Measurements from ENCODE around the gene PCP4. TPM values are rescaled to one million over a fixed set of nuclear protein-coding genes. Genes with fewer than 3 reads are reported as not detected.

Gene PCP4
- total RNA-seq, 1 donor = not detected

DNA sequence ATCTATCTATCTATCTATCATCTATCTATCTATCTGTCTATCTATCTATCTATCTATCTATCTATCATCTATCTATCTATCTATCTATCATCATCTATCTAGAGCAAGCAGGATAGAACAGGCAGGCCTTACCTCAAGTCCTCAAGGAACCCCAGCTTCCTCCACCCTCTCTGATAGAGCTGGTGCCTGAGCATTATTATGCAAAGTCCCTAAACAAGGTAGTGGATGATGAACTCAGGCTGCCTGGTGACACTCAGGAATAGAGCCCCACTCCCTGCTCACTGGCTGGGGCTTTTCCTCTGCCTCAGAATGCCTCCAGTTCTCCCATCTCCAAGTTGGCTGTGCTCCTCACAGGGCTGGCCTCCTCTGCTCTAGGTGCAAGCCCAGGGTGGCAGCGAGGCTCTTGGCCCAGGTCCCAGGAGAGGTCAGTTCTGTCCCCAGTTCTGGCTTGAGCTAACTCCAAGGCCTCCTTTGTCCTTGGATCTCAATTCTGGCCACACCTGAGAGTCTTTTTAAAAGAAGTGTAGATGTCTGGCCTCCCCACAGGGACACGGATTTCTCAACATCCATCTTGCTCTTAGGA is 60.2 kb downstream of the PCP4 start:
- TF ChIP-seq, protein P1, sequence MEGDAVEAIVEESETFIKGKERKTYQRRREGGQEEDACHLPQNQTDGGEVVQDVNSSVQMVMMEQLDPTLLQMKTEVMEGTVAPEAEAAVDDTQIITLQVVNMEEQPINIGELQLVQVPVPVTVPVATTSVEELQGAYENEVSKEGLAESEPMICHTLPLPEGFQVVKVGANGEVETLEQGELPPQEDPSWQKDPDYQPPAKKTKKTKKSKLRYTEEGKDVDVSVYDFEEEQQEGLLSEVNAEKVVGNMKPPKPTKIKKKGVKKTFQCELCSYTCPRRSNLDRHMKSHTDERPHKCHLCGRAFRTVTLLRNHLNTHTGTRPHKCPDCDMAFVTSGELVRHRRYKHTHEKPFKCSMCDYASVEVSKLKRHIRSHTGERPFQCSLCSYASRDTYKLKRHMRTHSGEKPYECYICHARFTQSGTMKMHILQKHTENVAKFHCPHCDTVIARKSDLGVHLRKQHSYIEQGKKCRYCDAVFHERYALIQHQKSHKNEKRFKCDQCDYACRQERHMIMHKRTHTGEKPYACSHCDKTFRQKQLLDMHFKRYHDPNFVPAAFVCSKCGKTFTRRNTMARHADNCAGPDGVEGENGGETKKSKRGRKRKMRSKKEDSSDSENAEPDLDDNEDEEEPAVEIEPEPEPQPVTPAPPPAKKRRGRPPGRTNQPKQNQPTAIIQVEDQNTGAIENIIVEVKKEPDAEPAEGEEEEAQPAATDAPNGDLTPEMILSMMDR (IDR thresholded peaks at IDR 0.05; ENCODE audit: insufficient read depth, low read length) = no peak
- no peak overlapping the region for H3K4me3 ChIP-seq (ENCODE audit: low read depth, low read length)
- no peak for DNase-seq (ENCODE audit: low read depth)

DNA sequence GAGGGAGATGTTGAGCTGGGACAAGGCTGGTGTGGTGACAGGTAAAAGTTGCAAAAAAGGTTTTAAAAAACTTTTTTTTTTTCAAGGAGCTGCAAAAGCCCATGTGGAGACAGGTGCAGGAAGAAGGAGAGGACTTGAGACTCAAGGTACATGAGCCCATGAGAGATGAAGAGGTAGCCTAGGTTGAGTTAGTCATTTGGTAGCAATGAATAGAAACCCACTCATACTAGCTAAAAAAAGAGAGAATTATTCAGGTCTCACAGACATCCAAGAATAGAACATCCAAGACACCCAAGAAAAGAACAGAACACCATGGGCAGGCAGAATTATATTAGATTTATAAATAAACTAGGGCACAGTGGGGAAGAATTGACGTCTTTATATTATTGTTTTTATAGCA is 65.1 kb downstream of the PCP4 start:
- no peak for DNase-seq (ENCODE audit: low read depth)
- no peak overlapping the region for H3K4me3 ChIP-seq (ENCODE audit: low read depth, low read length)
- TF ChIP-seq, protein P1 (IDR thresholded peaks at IDR 0.05; ENCODE audit: insufficient read depth, low read length) = no peak

DNA sequence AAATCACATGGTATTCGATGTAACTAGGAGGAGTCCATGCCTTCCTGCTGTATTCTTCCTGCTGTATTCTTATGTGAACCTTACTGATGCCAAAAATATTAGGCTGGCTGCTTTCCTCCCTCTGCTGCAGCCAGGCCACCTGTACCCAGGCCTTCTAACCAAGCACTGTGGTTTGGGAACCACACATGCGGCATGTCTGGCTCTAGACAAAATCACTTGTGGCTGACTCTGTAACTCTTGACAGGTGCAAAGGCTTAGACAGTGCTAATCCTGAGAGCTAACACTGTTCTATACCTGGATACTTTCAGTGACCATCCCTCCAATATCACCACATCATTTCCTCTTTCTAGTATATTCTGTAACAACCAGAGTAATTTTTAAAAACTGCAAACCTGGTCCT is 67.7 kb downstream of the PCP4 start:
- no peak for DNase-seq (ENCODE audit: low read depth)
- TF ChIP-seq, protein P1 (IDR thresholded peaks at IDR 0.05; ENCODE audit: insufficient read depth, low read length) = no peak
- H3K4me3 ChIP-seq (ENCODE audit: low read depth, low read length) = no peak overlapping the region

DNA sequence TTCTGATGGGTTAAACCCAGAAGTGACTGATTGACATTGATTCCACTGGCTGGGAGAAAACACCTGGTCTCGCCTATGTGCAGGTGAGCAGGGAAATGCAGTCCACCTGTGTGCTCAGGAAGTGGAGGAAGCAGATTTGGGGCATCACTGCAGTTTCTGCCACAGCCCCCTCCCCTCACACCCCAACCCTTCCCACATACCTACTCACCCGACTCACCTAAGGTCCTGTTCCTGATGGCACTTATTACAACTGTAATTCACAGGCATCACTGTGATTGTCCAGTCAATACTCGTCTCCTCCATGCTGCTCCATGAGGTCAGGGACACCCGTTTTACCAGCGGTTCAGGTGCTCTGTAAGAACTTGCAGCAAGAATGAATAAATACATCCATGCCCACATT is 68.5 kb downstream of the PCP4 start:
- TF ChIP-seq, protein P1 (IDR thresholded peaks at IDR 0.05; ENCODE audit: insufficient read depth, low read length) = no peak

DNA sequence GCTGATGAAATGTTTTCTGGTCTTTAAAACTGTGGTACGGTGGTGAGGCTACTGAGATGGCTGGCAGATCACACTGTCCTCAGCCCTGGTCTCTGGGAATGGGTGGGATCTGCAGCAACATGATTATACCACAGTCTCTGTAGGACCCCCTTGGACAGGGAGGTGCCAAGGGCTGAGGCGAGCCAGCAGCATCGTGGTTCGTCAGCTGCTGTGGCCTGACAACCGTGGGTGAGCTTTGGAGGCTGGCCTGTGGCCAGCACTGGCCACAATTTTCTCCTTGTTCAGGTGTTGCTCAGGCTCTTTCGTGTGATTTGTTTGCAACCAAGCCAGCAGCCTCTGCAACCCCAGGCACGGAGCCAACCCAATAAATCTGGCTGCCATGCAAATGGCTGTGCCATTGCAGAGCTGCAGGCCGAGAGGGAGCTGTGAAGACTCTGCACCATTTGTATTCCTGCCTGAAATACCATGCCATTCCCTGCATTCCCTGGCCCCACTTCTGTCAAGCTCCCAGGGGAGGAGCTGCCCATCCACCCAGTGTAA is 70.9 kb downstream of the PCP4 start:
- TF ChIP-seq, protein P1 (IDR thresholded peaks at IDR 0.05; ENCODE audit: insufficient read depth, low read length) = no peak
- no peak for DNase-seq (ENCODE audit: low read depth)
- H3K4me3 ChIP-seq (ENCODE audit: low read depth, low read length) = no peak overlapping the region

More for the DNA sequence above, 68.5 kb downstream of the PCP4 start:
- DNase-seq (ENCODE audit: low read depth) = no peak
- no peak overlapping the region for H3K4me3 ChIP-seq (ENCODE audit: low read depth, low read length)

DNA sequence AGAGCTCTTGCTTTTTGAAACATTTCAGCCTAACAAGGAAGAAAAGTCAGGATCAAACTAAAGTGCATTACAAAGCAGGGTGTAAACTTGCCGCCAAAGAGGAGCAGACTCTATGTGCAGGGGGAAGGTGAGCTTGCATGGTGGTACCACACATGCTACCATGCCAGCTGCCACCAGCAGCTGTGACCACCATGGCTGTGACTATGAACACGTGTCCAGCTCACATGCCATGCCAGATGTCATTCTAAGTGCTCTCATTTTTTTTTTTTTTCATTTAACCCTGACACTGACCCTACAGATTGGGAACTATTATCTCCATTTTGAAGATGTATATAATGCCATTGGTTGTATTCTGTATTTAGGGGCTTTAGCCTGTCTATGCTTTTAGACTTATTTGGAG is 79.0 kb downstream of the PCP4 start:
- no peak for DNase-seq (ENCODE audit: low read depth)
- no peak overlapping the region for H3K4me3 ChIP-seq (ENCODE audit: low read depth, low read length)
- TF ChIP-seq, protein P1 (IDR thresholded peaks at IDR 0.05; ENCODE audit: insufficient read depth, low read length) = no peak

DNA sequence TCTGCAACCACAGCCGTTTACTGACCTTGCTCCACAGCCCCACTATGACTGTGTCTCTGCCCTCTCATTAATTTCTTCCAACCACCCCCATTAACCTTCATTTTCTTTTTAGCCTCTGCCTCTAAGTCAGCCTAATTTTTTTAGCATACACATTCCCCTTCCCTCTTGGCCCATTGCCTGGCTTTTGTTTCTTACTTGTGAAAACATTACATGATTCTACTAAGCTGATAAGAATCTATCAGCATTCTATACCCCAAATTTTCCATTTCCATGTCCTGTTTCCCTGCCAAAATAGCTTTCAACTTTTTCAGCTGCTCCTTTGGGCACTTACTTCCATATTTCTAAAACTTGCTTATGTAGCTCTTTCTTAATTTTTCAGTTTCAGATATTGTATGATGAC is 79.8 kb downstream of the PCP4 start:
- DNase-seq (ENCODE audit: low read depth) = no peak
- H3K4me3 ChIP-seq (ENCODE audit: low read depth, low read length) = no peak overlapping the region
- TF ChIP-seq, protein P1 (IDR thresholded peaks at IDR 0.05; ENCODE audit: insufficient read depth, low read length) = no peak
